GM18861 (cell line): Measurements from ENCODE around the gene SIVA1.

ENCODE experiments used
- ATAC-seq: cut with Tn5 transposase; IDR thresholded peaks from one replicate; pipeline ENCODE4 v1.9.1; 2021; ENCODE audit not compliant: unreplicated experiment

SIVA1 gene

DNA sequence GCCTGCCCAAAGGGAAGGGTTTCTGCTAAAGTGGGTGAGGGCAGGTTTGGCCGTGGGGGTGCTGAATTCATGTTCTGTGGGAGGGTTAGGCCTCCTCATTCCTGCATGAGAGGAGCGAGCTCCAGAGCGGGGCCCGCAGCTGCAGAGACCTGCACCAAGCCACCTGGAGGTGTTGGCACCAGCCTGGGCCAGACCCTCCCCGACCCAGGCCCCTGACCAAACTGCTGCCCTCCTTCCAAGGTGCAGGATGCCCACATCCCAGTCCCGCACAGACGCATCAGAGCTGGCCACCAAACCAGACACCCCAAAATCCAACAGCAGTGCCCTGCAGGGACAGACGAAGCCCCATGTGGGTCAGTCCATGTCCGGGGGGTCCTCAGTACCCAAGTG, 18.4 kb upstream of the SIVA1 start:
- no peak for ATAC-seq

DNA sequence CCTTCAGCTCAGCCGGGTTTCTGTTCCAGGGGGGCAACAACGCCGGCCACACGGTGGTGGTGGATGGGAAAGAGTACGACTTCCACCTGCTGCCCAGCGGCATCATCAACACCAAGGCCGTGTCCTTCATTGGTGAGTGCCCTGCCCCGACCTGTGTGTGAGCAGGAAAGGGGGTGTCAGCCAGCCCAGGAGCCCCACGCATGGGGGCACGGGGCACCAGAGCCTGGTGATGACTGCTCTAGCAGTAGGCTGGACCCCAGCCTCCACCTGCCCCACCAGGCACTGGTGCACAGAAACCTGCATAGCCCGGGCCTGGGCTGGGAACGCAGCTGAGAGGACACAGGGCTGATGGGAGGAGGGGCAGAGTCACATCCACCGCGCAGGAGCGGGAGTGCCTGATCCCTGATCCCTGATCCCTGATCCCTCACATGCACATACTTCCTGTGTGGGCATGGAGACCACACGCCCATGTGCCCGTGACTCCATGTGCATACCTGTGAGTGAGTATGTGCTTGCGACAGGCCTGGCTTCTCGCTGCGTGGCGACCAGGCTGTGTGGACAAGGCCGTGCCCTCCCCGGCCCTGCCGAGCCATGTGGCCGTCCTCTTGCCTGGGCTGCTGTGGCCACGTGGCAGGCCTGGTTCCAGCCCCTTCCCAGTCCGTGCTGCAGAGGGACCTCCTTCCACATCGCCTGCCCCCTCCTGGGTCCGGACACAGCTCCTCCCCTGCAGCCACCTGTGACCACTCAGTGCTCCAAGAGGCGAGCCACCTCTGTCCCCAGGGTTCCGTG, 17.8 kb upstream of the SIVA1 start:
- no peak for ATAC-seq

DNA sequence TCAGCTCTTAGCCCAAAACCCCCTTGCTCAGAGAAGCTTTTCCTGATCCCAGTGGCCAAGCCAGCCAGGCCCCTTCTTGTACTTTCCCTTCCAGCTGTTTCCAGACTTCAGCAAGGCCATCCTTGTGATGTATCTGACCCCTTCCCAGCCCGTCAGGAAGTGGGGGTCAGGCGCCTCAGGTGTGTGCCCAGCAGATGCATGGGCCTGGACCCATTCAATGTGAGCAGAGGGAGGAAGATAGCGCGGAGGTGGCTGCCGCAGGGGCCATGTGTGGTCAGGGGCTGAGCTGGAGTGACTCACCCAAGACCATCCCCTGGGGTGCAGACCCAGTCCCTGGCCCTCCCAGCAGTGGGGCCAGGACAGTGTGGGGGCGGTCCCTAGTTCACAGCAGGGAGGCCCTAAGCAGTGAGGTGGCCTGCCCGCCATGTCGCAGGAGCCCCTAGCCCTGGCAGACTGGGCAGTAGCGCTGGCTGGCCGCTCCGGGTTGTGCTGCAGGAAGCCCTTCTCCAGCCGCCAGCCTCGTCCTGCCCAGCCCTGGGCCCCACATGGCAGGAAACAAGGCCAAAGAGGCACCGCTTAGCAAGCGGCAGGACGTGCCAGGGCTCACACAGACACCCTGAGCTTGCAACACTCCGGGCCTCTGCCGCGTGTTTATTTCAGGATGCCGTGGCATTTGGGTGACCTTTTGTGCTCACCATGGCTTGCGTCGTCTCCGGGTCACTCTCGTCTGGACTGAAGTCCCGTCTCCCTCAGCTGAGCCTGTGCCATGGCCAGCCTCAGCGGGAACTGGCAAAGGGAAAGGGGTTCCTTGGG, 16.9 kb upstream of the SIVA1 start:
- no peak for ATAC-seq

- ATAC-seq, result no peak
Observed at GRCh38 chr14:104738375-104739019, 14.4 kb upstream of the SIVA1 start.

DNA sequence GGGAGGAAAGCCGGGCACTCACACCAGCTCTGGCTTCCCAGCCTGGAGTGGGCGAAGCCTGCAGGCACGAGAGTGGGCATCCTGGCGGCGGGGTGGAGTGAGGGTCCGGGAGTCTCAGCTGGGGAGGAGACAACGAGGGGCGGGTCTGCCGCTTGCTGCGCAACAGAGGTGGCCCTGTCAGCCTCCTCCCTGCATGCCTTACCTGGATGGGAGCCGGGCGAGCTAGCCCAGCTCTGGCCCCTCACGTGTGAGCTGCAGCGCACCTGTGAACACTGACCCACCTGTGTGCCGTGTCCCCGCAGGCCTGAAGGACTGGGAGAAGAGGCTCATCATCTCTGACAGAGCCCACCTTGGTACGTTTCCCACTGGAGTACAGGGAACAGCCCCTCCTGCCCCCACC, 13.9 kb upstream of the SIVA1 start:
- ATAC-seq, result no peak

GRCh38 chr14:104739546-104740516, 13.1 kb upstream of the SIVA1 start:
- ATAC-seq, result no peak

DNA sequence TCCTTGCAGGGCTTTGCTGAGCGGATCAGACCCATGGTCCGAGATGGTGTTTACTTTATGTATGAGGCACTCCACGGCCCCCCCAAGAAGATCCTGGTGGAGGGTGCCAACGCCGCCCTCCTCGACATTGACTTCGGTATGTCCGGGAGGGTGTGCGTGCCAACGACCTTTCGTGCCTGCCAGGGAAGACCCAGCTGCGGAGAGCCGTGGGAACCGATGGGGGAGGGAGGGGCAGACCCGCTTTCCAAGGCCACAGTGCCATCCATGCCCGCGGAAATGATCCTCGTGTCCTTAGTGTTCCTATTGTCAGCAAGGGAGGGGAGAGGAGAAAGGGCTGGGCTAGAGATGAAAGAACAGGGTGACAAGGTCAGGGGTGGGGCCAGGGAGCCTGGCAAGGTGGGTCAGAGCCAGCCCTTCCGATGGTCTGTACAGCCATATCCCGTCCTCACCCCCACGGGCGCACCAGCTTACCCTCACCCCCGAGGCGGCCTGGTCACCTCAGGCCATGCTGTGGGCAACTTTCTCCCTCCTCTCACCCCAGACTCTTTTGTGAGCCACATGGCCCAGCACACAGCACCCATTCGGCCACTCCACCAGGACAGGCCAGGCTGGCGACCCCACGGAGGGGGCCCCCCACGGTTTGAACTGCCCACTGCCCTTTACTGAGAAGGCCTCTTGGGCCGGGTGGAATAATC, 11.7 kb upstream of the SIVA1 start:
- no peak for ATAC-seq

GRCh38 chr14:104741803-104742251, 11.1 kb upstream of the SIVA1 start:
- no peak for ATAC-seq

GRCh38 chr14:104742586-104743455, 10.1 kb upstream of the SIVA1 start:
- ATAC-seq, result no peak

DNA sequence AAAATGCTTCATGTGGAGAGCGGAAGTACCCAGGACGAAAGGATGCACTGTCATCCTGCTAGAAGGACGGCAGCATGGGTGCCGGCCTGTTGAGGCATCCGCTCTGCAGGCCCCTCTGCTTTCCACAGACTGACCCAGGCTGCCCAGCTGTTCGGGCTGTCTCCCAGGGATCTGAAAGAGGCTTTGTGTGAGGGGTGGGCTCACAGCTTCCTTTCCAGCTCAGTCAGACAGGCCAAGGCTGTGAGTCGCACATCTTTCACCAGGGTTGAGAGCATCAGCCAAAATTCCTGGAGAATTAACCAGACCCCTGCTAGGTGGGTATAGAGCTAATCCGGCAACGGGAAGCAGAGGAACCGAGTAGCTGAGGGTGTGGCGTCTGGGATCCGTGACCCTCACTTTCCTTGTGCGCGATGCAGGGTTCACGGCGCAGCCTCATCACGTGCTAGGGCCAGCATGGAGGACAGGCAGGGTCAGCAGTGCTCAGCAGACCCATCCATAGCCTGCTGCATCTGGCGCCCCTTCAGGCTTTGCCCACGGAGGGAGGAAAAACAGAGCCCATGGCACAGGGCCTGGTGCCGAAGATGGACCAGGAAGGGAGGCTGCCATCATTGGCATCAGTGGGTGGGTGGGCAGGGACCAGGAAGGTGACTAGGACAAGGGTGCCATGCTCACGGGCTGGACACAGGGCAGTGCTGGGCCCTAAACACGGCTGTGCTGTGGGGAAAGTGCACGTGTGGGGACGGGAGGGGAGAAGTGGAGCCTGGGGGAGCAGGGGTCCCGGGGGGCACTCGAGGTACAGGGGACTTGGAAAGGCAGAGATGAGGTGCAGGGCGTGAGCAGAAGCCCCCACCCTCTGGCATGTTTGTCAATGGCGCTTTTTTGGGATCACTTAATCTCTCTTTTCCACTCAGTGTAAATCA, 9.2 kb upstream of the SIVA1 start:
- ATAC-seq, result no peak

GRCh38 chr14:104744484-104744883, 8.5 kb upstream of the SIVA1 start:
- no peak for ATAC-seq

- no peak for ATAC-seq
Observed at GRCh38 chr14:104745431-104745830, 7.5 kb upstream of the SIVA1 start.

DNA sequence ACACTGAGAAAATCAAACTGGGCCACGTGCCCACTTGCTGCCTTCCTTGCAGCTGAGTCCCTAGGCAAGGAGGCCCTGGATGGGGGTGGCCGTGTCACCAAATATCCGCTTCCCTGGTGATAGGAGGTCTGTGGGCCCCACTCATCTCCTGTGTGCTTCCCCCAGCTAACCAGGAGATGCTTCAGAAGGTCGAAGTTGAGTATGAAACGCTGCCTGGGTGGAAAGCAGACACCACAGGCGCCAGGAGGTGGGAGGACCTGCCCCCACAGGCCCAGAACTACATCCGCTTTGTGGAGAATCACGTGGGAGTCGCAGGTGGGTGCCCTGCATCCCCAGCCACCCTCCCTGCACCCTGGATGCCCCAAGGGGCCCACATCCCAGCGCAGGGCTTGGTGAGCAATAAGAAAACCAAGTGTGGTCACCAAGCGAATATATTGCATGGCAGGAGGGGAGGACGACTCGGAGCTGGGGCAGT, 6.8 kb upstream of the SIVA1 start:
- ATAC-seq, result no peak

DNA sequence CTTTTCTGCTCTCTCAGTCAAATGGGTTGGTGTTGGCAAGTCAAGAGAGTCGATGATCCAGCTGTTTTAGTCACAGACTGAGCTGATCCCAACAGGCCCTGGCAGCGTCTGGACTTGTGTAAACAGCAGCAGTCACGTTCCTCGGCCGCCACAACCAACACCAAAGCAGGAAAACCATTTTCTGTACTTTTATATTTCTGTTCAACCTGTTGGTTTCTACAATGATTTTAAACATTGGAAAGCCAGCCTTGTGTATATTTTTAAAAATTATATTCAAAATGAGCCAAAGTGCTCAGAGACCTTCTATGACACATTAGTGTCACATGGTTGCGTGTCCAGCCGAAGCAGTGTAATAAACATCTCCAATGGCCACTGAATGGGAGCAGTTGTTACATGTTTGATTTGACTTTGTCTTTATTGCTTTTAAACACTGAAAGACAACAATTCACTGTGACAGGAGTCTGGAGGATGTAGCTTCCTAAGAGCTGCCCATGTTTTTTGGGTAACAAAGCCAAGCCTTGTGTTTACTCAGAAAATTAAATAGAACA, 5.9 kb upstream of the SIVA1 start:
- no peak for ATAC-seq

DNA sequence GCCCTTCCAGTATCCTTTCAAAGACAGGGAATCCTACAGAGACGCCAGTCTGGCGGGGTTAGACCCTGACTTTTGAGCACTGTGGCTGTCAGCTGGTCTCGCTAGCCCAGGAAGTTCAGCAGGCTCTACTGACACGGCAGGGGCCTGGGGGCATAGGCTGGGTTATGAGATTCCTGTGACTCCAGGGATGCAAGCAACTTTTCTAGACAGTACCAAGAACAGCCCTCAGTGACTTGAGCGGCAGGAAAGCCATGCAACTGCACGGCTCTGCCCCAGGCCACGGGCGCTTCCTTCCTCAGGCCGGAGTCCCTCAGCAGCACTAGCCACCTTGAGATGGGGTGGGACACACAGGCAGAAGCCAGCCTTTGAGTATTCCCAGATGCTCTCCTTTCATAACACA, 5.1 kb upstream of the SIVA1 start:
- ATAC-seq, result no peak

DNA sequence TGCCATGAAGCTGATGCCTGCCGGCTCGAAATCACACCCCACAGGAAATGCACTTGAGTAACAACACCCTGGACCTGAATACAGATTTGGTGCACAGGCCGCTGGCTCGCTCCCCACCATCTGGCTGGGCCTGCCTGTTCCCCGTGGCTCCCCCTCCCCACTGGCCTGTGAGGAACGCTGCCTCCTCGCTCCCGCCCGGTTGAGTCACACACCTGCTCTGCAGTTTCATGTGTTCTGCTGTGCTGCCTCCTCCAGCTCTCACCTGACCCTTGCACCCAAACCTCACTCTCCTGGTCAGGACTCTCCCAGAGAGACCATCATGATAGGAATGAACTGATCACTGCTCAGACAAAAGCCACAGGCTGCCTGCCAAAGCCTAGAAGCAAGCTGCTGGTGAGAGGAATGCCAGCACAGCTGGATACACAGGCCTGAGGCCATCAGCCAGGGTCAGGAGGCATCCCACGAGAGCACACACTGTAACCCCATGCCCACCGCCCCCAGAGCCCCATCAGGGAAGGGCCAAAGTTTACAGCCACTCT, 3.8 kb upstream of the SIVA1 start:
- ATAC-seq, result no peak

- ATAC-seq, result no peak
Observed at GRCh38 chr14:104750056-104750752, 2.7 kb upstream of the SIVA1 start.
